GM19395 (cell line): ENCODE results near the gene CCL23.
"Not testable (repeated sequence)": the region's sequence is repeated elsewhere in the genome, so short reads cannot be mapped to it uniquely, and the experiment has no call there.

ENCODE experiments used
- ATAC-seq: cut with Tn5 transposase; IDR thresholded peaks from one replicate; pipeline ENCODE4 v1.9.1; 2021; ENCODE audit warnings: mild to moderate bottlenecking, moderate library complexity; ENCODE audit not compliant: unreplicated experiment

The CCL23 gene, protein sequence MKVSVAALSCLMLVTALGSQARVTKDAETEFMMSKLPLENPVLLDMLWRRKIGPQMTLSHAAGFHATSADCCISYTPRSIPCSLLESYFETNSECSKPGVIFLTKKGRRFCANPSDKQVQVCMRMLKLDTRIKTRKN

DNA sequence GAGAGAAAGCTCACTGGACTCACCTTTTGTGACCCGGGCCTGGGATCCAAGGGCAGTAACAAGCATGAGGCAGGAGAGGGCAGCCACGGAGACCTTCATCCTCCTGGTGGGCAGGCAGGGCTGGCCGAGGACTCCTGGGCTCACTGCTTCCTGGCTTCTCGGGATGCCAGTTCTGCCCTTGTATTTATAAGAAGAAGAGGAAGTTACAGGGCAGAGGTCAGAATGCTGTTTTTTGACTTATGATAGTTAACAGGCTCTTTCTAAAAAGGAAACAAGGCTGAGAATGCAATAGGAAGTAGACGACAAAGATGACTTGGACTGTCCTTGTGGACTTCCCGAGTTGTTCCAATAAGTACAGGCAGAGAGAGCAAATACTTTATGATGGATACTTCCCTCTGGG is at the start of gene CCL23:
CCL23 (minus strand) TSS at position 174 of the 400 bp plus-strand sequence; CDS start at position 99, 75 bp downstream.
- no peak for ATAC-seq

DNA sequence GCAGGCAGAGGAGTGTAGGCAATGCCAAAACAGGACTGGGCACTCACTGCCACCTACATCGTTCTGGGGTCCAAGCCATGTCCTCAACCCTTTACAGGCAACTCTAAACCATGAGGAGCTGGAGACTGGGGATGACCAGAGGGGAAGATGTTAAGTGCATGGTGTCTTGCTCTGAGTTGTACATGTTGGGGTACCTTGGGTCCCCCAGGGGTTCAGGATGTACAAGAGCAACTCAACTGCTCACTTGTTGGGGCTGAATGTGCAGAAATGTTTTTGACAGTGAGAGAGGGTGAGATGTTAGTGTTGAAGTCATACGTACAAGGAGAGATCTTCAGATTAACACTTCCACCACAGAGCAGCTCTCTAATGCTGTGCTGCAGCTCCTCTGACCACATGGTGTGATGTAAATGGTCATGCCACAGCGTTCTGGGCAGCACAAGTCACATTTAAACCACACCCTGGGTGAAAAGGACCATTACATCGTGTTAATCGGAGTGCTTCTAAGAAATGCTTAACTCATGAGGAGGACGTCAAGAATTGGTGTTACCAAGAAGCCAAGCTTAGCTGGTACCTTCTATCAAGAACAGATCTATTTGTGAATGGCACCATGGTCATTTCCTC is 48.7 kb upstream of the CCL23 start:
- no peak for ATAC-seq

DNA sequence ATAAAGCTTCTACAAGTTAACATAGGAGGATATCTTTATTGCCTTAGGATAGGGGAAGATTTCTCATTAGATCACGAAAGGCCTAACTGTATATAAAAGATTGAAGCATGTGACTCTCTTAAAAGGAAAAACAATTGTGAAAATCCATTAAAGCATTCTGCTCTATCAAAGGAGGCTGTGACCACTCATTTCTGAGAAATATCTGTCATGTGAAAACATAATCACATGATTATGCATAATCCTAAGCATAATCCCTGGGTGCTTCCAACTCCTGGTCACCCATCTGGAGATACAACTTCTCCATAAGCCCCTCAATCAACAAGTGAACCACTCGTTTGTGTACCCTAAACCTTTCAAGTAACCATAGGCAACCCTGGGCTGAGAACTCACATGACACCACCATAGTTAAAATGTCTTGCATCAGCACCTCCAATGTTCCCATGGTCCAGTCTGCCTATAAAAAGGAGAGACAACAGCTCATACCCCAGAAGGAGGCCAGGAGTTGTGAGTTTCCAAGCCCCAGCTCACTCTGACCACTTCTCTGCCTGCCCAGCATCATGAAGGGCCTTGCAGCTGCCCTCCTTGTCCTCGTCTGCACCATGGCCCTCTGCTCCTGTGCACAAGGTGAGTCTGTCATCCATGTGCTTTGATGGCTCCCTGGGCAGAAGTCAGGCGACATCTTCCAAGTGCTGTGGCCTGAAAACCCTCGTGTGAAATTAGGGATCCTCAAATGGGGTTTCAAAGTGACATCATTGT is 46.2 kb upstream of the CCL23 start, which contains the start of gene CCL18:
CCL18 (plus strand) TSS at position 487 of the 756 bp plus-strand sequence; CDS start at position 558, 71 bp downstream.
- no peak for ATAC-seq

DNA sequence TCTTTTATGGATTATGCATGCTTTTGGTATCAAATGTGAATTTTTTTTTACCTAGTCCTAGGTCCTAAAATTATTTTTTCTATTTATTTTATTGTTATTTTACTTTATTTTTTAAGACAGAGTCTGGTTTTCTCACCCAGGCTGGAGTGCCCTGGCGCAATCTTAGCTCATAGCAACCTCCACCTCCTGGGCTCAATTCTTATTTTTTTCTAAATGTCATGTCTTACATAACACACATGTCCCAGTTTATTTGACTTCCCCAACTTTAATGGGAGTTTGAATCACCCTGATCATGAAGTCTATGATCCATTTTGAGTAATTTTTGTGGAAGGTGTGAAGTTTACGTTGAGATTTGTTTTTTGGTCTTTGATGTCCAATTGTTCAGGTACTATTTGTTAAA is 43.0 kb upstream of the CCL23 start:
- ATAC-seq = no peak

DNA sequence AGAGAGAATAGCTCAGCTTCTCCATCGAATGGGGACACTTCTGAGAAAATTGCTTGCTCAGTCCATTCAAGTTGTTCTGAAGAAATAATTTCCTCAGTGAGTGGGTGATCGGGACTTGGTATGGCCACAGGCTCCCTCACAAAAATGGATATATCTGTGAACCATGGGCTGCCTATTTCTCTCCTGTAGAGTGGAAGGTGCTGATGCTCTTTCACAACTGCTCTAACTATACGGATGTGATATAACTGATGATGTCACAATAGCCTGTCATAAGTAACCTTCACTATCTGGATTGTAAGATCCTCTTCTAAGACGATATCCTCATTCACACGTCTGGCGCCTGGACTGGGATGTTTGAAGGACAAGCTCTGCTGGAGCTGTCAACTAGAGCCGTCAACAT is 41.6 kb upstream of the CCL23 start:
- ATAC-seq = no peak

DNA sequence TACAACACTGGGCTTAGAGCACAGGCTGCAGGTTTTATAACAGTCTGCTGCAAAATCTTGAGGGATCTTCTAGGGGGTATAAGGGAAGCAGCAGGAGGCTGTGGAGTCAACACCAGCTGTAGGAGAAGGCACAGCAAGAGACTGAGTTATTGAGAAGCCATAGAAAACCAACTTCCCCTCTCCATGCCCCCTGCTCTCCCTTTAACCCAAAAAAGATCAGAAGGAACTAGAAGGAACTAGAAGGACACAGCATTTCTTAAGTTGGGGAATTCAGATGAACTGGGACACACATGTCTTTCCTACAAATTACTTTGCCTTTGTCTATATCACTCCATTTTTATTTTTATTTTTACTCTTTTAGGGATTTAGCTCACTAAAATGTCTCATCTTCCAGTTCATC is 40.1 kb upstream of the CCL23 start:
- no peak for ATAC-seq

DNA sequence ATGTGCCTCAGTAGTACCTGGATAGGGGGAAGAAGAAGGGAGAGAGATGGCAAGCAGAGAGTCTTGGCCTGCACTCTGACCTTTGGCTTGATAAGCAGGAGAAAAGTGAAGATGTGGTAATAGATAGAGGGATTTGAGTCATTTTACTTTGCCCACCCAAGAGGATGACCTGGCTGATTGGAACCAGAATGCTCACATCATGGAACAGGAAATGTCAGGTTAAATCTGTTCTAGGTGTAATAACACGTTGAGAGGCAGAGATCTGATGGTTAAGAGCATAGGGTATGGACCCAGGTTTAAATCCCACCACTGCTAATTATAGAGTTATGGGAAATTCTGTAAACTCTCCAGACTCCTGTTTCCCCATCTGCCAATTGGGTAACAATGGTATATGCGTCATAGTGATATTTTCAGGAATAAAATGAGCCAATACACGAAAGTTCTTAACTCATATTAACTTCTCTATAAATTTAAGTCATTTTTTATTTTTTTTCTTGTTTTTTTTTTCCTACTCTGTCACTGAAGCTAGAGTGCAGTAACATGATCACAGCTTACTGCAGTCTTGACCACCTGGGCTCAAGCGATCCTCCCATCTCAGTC is 38.2 kb upstream of the CCL23 start:
- no peak for ATAC-seq

DNA sequence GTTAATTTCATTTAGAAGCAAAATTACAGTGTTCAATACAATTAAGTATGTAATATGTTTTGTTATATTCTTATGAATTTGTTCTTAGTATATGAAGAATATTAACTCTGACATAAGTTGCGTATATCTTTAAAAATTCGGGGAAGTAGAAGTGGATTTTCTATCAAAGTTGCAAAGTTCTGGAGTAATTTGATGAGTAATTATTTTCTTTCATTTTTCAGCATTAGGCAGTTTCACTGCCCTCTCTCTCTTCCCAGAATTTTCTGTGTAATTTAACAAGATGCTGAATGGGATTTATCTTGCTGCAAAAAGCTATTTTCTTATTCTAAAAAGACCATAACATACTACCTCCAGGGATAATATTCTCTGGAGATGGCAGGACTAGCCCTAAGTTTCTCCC is 37.4 kb upstream of the CCL23 start:
- no peak for ATAC-seq

DNA sequence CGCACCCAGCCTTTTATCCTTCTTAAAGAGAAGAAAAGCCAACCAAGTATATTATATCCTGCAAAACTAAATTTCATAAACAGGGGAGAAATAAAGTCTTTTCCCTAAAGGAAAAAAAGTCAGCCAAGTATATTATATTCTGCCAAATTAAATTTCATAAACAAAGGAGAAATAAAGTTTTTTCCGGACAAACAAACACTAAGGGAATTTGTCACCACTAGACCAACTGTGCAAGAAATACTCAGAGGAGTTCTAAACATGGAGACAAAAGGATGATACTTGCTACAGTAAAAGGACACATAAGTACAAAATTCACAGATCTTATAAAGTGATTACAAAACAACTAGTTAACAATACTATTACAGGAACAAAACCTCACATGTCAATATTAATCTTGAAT is 31.9 kb upstream of the CCL23 start:
- no peak for ATAC-seq

DNA sequence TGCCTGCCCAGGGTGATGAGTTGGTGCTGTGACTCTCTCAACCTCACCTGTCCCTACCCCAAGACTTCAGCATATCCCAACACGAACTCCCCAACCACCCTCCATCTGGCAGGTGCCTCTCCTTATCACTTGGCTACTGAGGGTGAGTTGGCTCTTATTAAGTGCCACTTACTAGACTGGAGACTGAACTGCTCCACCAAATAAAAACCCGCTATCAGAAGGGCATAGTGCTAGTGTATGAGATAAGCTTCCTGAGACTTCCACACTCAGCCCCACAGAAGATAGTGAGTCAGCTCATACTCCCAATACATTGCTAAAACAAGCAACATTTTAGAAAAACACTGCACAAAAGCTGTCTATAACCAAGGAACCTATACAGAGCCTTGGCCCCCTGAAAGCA is 30.3 kb upstream of the CCL23 start:
- no peak for ATAC-seq

DNA sequence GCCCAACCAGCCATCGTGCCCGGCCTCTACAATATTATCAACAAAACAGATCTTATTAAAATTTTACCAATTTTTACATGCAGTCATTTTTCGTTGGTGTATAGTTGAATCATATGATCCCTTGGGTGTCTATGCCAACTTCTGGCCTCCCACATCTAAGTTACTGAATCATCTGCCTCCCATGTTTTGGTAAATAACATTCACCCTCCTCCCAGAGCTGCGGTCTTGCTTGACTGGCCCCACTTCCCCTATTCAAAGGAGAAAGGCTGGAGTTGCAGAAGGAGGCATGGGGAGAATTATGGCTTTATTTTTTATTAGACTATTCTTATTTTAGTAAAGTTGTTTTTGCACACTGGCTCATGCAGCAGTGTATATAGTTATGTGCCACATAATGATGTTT is 18.5 kb upstream of the CCL23 start:
- no peak for ATAC-seq

DNA sequence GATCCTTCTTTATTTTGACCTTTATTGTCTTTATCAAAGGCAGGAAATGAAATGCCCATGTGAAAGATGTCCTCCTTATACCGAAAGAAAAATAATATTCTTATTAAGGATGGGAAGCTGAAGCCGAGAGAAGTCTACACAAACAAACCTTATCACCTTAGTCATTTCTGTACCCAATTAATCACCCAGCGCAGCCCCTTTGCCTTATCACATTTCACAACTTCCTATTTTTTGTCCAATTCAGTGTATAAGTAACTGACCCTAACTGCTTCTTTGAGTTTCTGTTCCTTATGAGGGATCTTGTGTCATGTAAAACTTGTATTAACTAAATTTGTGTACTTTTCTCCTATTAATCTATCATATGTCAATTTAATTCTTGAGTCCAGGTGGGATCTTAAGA is 16.4 kb upstream of the CCL23 start:
- ATAC-seq = no peak

DNA sequence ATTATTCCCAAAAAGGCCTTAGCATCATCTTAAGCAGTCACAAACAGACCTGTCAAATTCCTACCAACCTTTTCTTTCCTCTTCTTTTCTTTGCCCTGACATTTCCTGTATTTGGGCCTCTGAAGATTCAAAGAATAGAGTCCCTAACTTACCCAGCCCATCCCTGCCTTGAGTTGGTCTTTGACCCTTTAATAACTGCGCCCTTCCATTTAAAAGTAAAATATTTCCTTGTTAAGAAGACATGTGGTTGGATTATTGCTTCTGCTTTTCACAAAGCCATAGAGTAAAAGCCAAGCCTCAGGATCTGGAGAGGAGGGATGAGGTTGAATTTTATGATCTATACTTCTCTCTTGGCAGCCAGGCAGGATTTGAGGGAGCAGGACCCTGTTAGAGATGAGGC is 13.2 kb upstream of the CCL23 start:
- ATAC-seq = no peak

DNA sequence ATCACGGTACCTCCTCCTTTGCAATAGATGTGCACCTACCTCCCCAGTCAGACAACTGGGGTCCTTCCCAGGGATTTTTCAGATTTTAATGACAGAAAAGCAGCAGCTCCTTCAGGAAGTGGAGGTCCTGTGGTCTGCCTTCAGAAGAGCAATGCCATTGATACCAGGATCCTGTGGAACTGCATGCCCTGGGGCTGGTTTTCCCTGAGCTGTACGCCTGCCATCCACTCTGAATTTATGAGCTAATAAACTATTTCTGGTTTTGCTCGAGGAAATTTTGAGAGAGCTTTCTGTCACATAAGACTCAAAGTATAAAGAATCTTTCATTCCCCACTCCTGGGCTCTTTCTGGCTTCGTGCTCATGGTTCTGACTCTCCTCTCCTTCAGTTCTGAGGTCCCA is 10.0 kb upstream of the CCL23 start:
- no peak for ATAC-seq

DNA sequence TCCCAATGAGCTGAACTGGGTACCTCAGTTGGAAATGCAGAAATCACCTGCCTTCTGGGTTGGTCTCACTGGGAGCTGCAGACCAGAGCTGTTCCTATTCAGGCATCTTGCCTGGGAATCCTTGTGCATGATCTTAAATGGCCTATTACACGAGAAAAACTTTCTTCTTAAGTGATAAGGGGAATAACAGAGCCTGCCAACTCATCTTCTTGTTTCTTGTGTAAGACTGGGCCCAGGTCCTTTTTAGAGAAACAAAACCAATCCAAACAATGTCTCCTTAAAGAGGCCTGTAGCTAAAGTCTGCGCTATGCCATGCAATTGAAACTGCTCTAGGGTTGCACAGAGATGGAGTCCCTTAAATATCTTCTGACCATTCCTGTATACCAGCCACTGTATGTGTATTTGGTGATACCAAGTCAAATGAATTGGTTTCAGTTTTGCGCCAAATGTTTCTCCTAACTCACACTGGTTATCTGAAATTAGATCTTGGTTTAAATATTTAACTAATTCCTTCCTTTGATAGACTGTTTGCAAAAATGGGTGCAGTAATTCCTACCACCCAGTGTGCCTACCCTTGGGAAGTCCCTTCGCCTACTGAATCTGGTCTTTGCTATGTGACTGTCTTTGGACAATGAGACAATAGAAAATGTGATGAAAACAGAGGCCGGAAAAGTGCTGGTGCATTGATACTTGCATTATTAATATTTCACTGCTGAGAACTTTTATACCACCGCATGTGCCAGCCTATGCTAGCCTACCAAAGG is 6.5 kb upstream of the CCL23 start:
- no peak for ATAC-seq

DNA sequence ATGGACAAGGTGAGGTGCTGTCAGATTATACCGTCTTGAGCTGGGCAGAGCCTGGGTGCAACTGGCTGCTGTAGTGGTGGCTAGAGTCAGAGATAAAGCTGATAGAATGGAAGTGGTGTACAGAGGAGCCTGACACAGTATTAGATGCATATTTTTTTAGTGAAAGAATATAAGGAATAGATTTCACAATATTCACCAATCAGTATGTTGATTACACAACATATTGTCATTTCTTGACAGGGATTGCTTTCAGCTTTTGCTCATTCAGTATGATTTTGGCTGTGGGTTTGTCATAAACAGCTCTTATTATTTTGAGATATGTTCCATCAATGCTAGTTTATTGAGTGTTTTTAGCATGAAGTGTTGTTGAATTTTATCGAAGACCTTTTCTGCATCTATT is 1.7 kb upstream of the CCL23 start:
- no peak for ATAC-seq

DNA sequence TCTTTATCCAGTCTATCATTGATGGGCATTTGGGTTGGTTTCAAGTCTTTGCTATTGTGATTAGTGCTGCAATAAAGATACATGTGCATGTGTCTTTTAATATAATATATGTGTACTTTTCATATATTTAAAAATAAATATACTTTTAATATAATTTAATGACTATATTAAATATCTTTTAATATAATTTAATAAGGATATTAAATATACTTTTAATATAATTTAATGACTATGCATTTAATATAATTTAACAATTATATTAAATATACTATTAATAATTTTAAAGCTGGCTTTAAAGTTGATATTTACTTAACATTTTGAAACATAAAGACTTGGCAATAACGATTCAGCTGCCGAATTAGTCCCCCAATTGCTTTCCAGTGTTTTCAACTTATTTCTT is 1.2 kb downstream of the CCL23 start:
- ATAC-seq = no peak

DNA sequence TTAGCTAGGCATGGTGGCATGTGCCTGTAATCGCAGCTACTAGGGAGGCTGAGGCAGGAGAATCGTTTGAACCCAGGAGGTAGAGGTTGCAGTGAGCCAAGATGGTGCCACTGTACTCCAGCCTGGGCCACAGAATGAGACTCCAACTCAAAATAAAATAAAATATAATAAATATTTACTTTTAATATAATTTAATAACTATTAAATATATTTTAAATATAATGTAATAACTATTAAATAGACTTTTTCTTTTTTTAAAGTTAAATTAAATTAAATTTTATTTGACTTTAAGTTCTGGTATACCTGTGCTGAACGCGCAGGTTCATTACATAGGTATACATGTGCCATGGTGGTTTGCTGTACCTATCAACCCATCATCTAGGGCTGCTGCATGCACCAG is 1.9 kb downstream of the CCL23 start:
- not testable (repeated sequence) for ATAC-seq

DNA sequence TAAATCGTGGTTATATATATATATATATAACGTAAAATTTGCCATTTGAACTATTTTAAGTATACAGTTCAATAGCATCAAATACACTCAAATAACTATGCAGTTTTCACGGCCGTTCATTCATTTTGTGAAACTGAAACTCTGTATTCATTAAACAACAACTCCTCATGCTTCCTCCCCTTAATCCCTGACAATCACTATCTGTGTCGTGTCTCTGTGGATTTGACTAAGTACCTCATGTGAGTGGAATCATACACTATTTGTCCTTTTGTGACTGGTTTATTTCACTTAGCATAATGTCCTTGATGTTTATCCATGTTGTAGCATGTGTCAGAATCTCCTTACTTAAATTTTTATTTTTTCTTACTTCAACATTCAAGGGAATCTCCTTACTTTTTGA is 2.8 kb downstream of the CCL23 start:
- no peak for ATAC-seq

DNA sequence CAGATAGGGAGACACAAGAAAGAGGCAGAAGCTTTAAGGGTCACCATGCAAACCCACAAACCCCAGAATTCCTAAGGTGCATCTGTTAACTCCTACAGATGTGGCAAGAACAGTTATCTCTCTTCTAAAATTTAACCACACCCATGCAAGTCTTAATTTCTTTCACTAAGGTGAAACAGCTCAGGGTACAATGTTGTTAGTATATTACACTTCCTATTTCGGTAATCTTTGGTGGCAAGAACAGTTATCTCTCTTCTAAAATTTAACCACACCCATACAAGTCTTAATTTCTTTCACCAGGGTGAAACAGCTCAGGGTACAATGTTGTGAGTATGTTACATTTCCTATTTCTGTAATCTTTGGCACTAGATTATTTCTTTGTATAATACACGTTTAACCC is 6.6 kb downstream of the CCL23 start:
- ATAC-seq = no peak

DNA sequence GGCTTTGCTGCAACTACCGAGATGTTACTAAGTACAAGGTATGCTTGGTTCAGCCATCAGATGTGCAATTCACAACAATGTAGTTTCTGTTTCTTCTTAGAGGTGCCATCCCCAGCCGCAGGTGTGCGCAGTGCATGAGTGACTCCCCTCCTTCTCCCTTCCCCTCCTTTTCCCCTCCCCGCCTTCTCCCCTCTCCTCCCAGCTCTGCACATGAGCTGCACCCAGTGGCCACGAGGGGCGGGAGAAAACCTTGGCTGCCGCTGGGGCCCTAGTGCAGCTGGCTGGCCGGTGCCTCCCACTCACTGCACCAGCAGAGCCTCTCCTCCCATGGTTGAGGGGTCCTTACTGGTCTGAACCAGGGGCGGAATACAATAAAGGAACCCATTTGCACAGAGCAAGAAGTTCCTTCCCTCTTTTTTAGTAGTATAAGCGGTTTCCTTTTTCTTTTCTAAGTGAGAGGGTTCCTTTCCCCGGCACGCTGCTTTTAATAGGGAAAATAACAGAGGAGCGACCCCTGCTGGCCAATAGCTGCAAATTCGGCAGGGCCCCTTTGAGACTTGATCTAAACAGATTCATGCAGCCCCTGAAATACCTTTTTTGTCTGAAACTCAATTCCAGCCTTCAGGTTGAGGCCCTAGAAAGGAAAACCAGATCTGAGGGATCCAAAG is 8.6 kb downstream of the CCL23 start:
- ATAC-seq = no peak
